Naive thymus-derived CD4-positive, alpha-beta T cell (primary cell): Measurements from ENCODE around the gene BTBD18. TPM values are rescaled to one million over a fixed set of nuclear protein-coding genes. Genes with fewer than 3 reads are reported as not detected.
A peak's percentile ranks its signal among the peaks of the same experiment; 100 is the strongest.

Experiments
- ATAC-seq: fragments of 150-1000 bp; cut with Tn5 transposase; 2 replicates; pipeline ENCODE4 v1.10.0; 2021; ENCODE audit warnings: mild to moderate bottlenecking, moderate library complexity
- CTCF ChIA-PET: fragments of 350-600 bp; sonication (Branson Sonifier 250); formaldehyde crosslinking; loops from one replicate; lab custom pipeline; 2021; ENCODE audit warnings: antibody characterized with exemption; lab: Charles Lee
- POLR2A ChIA-PET: fragments of 350-600 bp; sonication (Branson Sonifier 250); formaldehyde crosslinking; loops from one replicate; lab custom pipeline; 2021; ENCODE audit warnings: antibody characterized with exemption, inconsistent platforms; lab: Charles Lee
- DNase-seq, 9 donors: peaks; one replicate each; pipeline versions ENCODE4 v3.0.0 to v3.0.0-alpha.2; 2020 to 2022; ENCODE audit warnings: mixed read lengths in 1 of 9
- H3K27ac ChIP-seq: one replicate; pipeline ENCODE4 v1.7.0; 2013; ENCODE audit warnings: mild to moderate bottlenecking, low read depth, low read length, moderate library complexity
- H3K27me3 ChIP-seq, 2 donors: one replicate each; pipeline ENCODE4 v1.7.0; 2013; ENCODE audit warnings: low read length in 2 of 2, mild to moderate bottlenecking in 2 of 2, moderate library complexity in 2 of 2; ENCODE audit not compliant: control insufficient read depth in 2 of 2, insufficient read depth in 2 of 2
- H3K36me3 ChIP-seq, 3 experiments: 1 replicate in 2 of 3; 2 replicates in 1 of 3; pipeline ENCODE4 v1.7.0; 2013; ENCODE audit warnings: low read length in 3 of 3, mild to moderate bottlenecking in 3 of 3, moderate library complexity in 1 of 3; ENCODE audit not compliant: insufficient read depth in 3 of 3, control insufficient read depth in 2 of 3
- H3K4me1 ChIP-seq, 2 donors: one replicate each; pipeline ENCODE4 v1.7.0; 2013; ENCODE audit warnings: low read length in 2 of 2, mild to moderate bottlenecking in 2 of 2, moderate library complexity in 1 of 2; ENCODE audit not compliant: control insufficient read depth in 2 of 2, insufficient read depth in 2 of 2
- H3K4me3 ChIP-seq: 2 replicates; pipeline ENCODE4 v1.7.0; 2013; ENCODE audit warnings: mild to moderate bottlenecking, low read length
- H3K9me3 ChIP-seq, 3 experiments: 1 replicate in 2 of 3; 2 replicates in 1 of 3; pipeline ENCODE4 v1.7.0; 2013; ENCODE audit warnings: low read length in 3 of 3; ENCODE audit not compliant: control insufficient read depth in 2 of 3
- H3K27ac Mint-ChIP-seq, 9 donors: one replicate each; pipeline ENCODE4 v1.8.0; 2020 to 2022; ENCODE audit warnings: mixed read lengths in 9 of 9, mild to moderate bottlenecking in 8 of 9, moderate library complexity in 5 of 9, inconsistent platforms in 2 of 9
- H3K27me3 Mint-ChIP-seq, 5 donors: one replicate each; pipeline ENCODE4 v1.8.0; 2021 to 2022; ENCODE audit warnings: mixed read lengths in 5 of 5, mild to moderate bottlenecking in 1 of 5
- H3K36me3 Mint-ChIP-seq, 5 donors: one replicate each; pipeline ENCODE4 v1.8.0; 2020 to 2022; ENCODE audit warnings: mixed read lengths in 5 of 5, mild to moderate bottlenecking in 3 of 5, inconsistent platforms in 1 of 5
- H3K4me1 Mint-ChIP-seq, 7 donors: one replicate each; pipeline ENCODE4 v1.8.0; 2020 to 2022; ENCODE audit warnings: mixed read lengths in 7 of 7, mild to moderate bottlenecking in 3 of 7, inconsistent platforms in 1 of 7
- H3K4me3 Mint-ChIP-seq, 10 donors: one replicate each; pipeline ENCODE4 v1.8.0; 2020 to 2022; ENCODE audit warnings: mild to moderate bottlenecking in 10 of 10, mixed read lengths in 10 of 10, moderate library complexity in 6 of 10, inconsistent platforms in 2 of 10
- H3K9me3 Mint-ChIP-seq, 11 donors: one replicate each; pipeline ENCODE4 v1.8.0; 2020 to 2022; ENCODE audit warnings: mixed read lengths in 11 of 11, mild to moderate bottlenecking in 4 of 11, inconsistent platforms in 1 of 11, moderate library complexity in 1 of 11
- intact Hi-C, 2 donors: fragments of 100-400 bp; cut with micrococcal nuclease; formaldehyde crosslinking; loops; one replicate each; pipeline ENCODE4 v1.15.1; 2023
- polyA plus RNA-seq, 2 donors: library from polyadenylated mRNA; unstranded; fragments of 300-500 nt; fragmentation: Illumina TruSeq; gene quantifications; one replicate each; pipeline ENCODE4 v1.2.3, GENCODE V29; 2021
- total RNA-seq, 6 experiments: library from RNA in 5 of 6; stranded (reverse) in 5 of 6; gene quantifications; 1 replicate in 5 of 6; 2 replicates in 1 of 6; pipeline ENCODE4 v1.2.3 and lab custom pipeline; 2021 to 2026

The BTBD18 gene
- total and polyA plus RNA-seq, 7 experiments from 2014 or later, result 0.56 to 0.95 TPM; not detected in 5

- H3K4me1 Mint-ChIP-seq, result peaks cover 36 to 55% (median 44%) of the 10 kb centered on the region in 7 donors
- H3K27ac Mint-ChIP-seq, result peak overlapping the region; percentile 84 to 99 (median 99)
These were observed 41.3 kb upstream of the BTBD18 start for GRCh38 chr11:57792870-57793269.

GRCh38 chr11:57792060-57792541 lies 40.5 kb upstream of the BTBD18 start:
- CTCF ChIA-PET, result interaction anchor here (0.6 to 1.0 kb wide), 2 partner anchors 8 to 11 kb away, joined by 3 read pairs; no protein-coding TSS in a partner anchor

More at GRCh38 chr11:57792870-57793269, 41.3 kb upstream of the BTBD18 start:
- CTCF ChIA-PET, result no interaction called here
- DNase-seq, result no peak
- ATAC-seq, result peak; percentile 47
- peak overlapping the region; percentile 15 for H3K4me3 ChIP-seq
- Mint-ChIP-seq H3K27me3 (peaks cover 0 to 2% (median 0%) of the 10 kb centered on the region in 5 donors), H3K36me3 (peaks cover 0 to 26% (median 8%) of the 10 kb centered on the region in 5 donors), H3K4me3 (peak overlapping the region; percentile 55 to 88 (median 77)), H3K9me3 (no peaks in the 10 kb centered on the region)
- H3K27ac ChIP-seq, result peak overlapping the region; percentile 83
- H3K27me3 ChIP-seq, result no peaks in the 10 kb centered on the region
- peaks cover 0 to 5% (median 0%) of the 10 kb centered on the region in 3 experiments for H3K36me3 ChIP-seq
- no peaks in the 10 kb centered on the region for H3K9me3 ChIP-seq
- POLR2A ChIA-PET, result interaction anchor here (0.7 to 1.2 kb wide), 2 partner anchors 46 to 783 kb away, joined by 3 to 4 read pairs; partner anchors contain the start of gene LPXN
- intact Hi-C loops, result loop anchor here (1.0 to 10.0 kb wide), 15 partner anchors 7 to 786 kb away; partner anchors contain the start of genes MED19 (in 2 of the 2), SELENOH (in 2 of the 2), TMX2 (in 2 of the 2) and UBE2L6 (in 2 of the 2)
- H3K4me1 ChIP-seq, result peaks cover 21 to 29% of the 10 kb centered on the region in 2 donors

GRCh38 chr11:57791321-57792059 lies 39.9 kb upstream of the BTBD18 start:
- ChIA-PET CTCF (interaction anchor here (1.0 kb wide), 1 partner anchor 9 kb away, joined by 3 read pairs; no protein-coding TSS in a partner anchor), POLR2A (interaction anchor here (0.9 to 1.3 kb wide), 6 partner anchors 9 to 784 kb away, joined by 3 to 14 read pairs (median 4); partner anchors contain the start of genes LPXN and SELENOH)
- intact Hi-C loops, result loop anchor here (1.0 to 10.0 kb wide), 15 partner anchors 9 to 788 kb away; partner anchors contain the start of genes MED19 (in 2 of the 2), SELENOH (in 2 of the 2), TMX2 (in 2 of the 2) and UBE2L6 (in 2 of the 2)
- H3K4me1 ChIP-seq, result peaks cover 21 to 29% of the 10 kb centered on the region in 2 donors
- H3K4me3 Mint-ChIP-seq, result peak overlapping the region; percentile 55 to 88 (median 77)
- H3K9me3 Mint-ChIP-seq, result no peaks in the 10 kb centered on the region
- H3K27ac Mint-ChIP-seq, result peak overlapping the region; percentile 90 to 99 (median 99)
- H3K36me3 Mint-ChIP-seq, result peaks cover 0 to 26% (median 8%) of the 10 kb centered on the region in 5 donors
- H3K4me3 ChIP-seq, result peak overlapping the region; percentile 15
- H3K36me3 ChIP-seq, result peaks cover 0 to under 1% (median 0%) of the 10 kb centered on the region in 3 experiments
- DNase-seq (no peak), ATAC-seq (no peak)
- no peaks in the 10 kb centered on the region for H3K27me3 ChIP-seq
- peaks cover 0 to 2% (median 0%) of the 10 kb centered on the region in 5 donors for H3K27me3 Mint-ChIP-seq
- H3K9me3 ChIP-seq, result no peaks in the 10 kb centered on the region
- peaks cover 37 to 53% (median 44%) of the 10 kb centered on the region in 7 donors for H3K4me1 Mint-ChIP-seq
- peak overlapping the region; percentile 83 for H3K27ac ChIP-seq

More at GRCh38 chr11:57792060-57792541, 40.5 kb upstream of the BTBD18 start:
- DNase-seq (peak; percentile 69 to 93 (median 90)), ATAC-seq (peak; percentile 96)
- POLR2A ChIA-PET, result interaction anchor here (0.9 to 1.3 kb wide), 6 partner anchors 8 to 784 kb away, joined by 3 to 14 read pairs (median 4); partner anchors contain the start of genes LPXN and SELENOH
- peaks cover 21 to 29% of the 10 kb centered on the region in 2 donors for H3K4me1 ChIP-seq
- no peaks in the 10 kb centered on the region for H3K9me3 ChIP-seq
- H3K27me3 ChIP-seq, result no peaks in the 10 kb centered on the region
- Mint-ChIP-seq H3K27ac (peak overlapping the region; percentile 90 to 99 (median 99)), H3K27me3 (peaks cover 0 to 2% (median 0%) of the 10 kb centered on the region in 5 donors), H3K9me3 (no peaks in the 10 kb centered on the region), H3K36me3 (peaks cover 0 to 28% (median 8%) of the 10 kb centered on the region in 5 donors), H3K4me1 (peaks cover 37 to 53% (median 44%) of the 10 kb centered on the region in 7 donors), H3K4me3 (peak overlapping the region; percentile 55 to 88 (median 77))
- peak overlapping the region; percentile 83 for H3K27ac ChIP-seq
- peak overlapping the region; percentile 15 for H3K4me3 ChIP-seq
- intact Hi-C loops, result loop anchor here (1.0 to 10.0 kb wide), 15 partner anchors 8 to 787 kb away; partner anchors contain the start of genes MED19 (in 2 of the 2), SELENOH (in 2 of the 2), TMX2 (in 2 of the 2) and UBE2L6 (in 2 of the 2)
- H3K36me3 ChIP-seq, result peaks cover 0 to 5% (median 0%) of the 10 kb centered on the region in 3 experiments

- POLR2A ChIA-PET, result interaction anchor here (1.0 kb wide), 1 partner anchor 47 kb away, joined by 3 read pairs; no protein-coding TSS in a partner anchor
- peaks cover 21 to 26% of the 10 kb centered on the region in 2 donors for H3K4me1 ChIP-seq
These were observed 37.1 kb upstream of the BTBD18 start for GRCh38 chr11:57788703-57789088.

GRCh38 chr11:57787920-57788702 lies 36.5 kb upstream of the BTBD18 start:
- intact Hi-C loops, result no loop called here
- peaks cover 24 to 32% (median 29%) of the 10 kb centered on the region in 7 donors for H3K4me1 Mint-ChIP-seq
- ATAC-seq (no peak), DNase-seq (no peak)
- peaks cover 0 to 2% (median 0%) of the 10 kb centered on the region in 5 donors for H3K27me3 Mint-ChIP-seq
- H3K36me3 ChIP-seq, result no peaks in the 10 kb centered on the region
- H3K27ac ChIP-seq, result no peak overlapping the region
- no peaks in the 10 kb centered on the region for H3K9me3 ChIP-seq
- ChIA-PET POLR2A (no interaction called here), CTCF (interaction anchor here (0.9 to 1.1 kb wide), 2 partner anchors 27 to 29 kb away, joined by 3 to 4 read pairs; no protein-coding TSS in a partner anchor)
- H3K27me3 ChIP-seq, result no peaks in the 10 kb centered on the region
- peaks cover 0 to 11% (median 0%) of the 10 kb centered on the region in 5 donors for H3K36me3 Mint-ChIP-seq
- no peak overlapping the region for H3K27ac Mint-ChIP-seq
- H3K4me1 ChIP-seq, result peaks cover 17 to 20% of the 10 kb centered on the region in 2 donors
- H3K4me3 ChIP-seq, result no peak overlapping the region
- no peak overlapping the region for H3K4me3 Mint-ChIP-seq
- no peaks in the 10 kb centered on the region for H3K9me3 Mint-ChIP-seq

More at GRCh38 chr11:57788703-57789088, 37.1 kb upstream of the BTBD18 start:
- Mint-ChIP-seq H3K36me3 (peaks cover 0 to 13% (median 0%) of the 10 kb centered on the region in 5 donors), H3K9me3 (no peaks in the 10 kb centered on the region), H3K27me3 (peaks cover 0 to 2% (median 0%) of the 10 kb centered on the region in 5 donors), H3K4me3 (no peak overlapping the region), H3K27ac (peak overlapping the region in 2 of 9 donors; percentile 12 to 13), H3K4me1 (peaks cover 30 to 38% (median 35%) of the 10 kb centered on the region in 7 donors)
- no peak overlapping the region for H3K4me3 ChIP-seq
- intact Hi-C loops, result no loop called here
- DNase-seq (no peak), ATAC-seq (no peak)
- CTCF ChIA-PET, result interaction anchor here (1.1 kb wide), 1 partner anchor 30 kb away, joined by 4 read pairs; no protein-coding TSS in a partner anchor
- no peaks in the 10 kb centered on the region for H3K27me3 ChIP-seq
- H3K9me3 ChIP-seq, result no peaks in the 10 kb centered on the region
- no peak overlapping the region for H3K27ac ChIP-seq
- H3K36me3 ChIP-seq, result no peaks in the 10 kb centered on the region
